HEK293 (cell line): Measurements from ENCODE around the gene PDLIM7.
A peak's percentile ranks its signal among the peaks of the same experiment; 100 is the strongest.

Source experiments
- CTCF ChIA-PET: fragments of 350-600 bp; formaldehyde crosslinking; extraction: SDS; loops from one replicate; lab custom pipeline; 2021; ENCODE audit warnings: antibody characterized with exemption; lab: Yijun Ruan, JAX
- POLR2A ChIA-PET: fragments of 300-600 bp; formaldehyde crosslinking; extraction: SDS; loops from one replicate; lab custom pipeline; 2020; ENCODE audit warnings: antibody characterized with exemption, inconsistent platforms; lab: Yijun Ruan, JAX
- H3K27ac ChIP-seq: fragments of 200-500 bp; sonication (Bioruptor generic); 2 replicates; pipeline ENCODE4 v1.5.1; 2014; ENCODE audit warnings: low read depth, low read length, control low read depth, inconsistent platforms; ENCODE audit errors: extremely low read depth
- H3K36me3 ChIP-seq, 2 experiments: fragments of 200-500 bp in 1 of 2; sonication (Bioruptor generic) in 1 of 2; 1 replicate in 1 of 2; 2 replicates in 1 of 2; pipeline ENCODE4 v1.5.1; 2014 to 2017; ENCODE audit warnings: inconsistent platforms in 2 of 2, low read length in 2 of 2; ENCODE audit not compliant: control insufficient read depth in 2 of 2, insufficient read depth in 1 of 2
- H3K4me1 ChIP-seq: fragments of 200-500 bp; sonication (Bioruptor generic); 2 replicates; pipeline ENCODE4 v1.5.1; 2014; ENCODE audit warnings: mild to moderate bottlenecking, low read length, inconsistent platforms; ENCODE audit not compliant: control insufficient read depth, insufficient read depth
- H3K4me3 ChIP-seq: 2 replicates; pipeline ENCODE4 v1.5.1; 2011; ENCODE audit warnings: low read depth, mild to moderate bottlenecking, control low read depth, low read length, moderate library complexity
- H3K9me3 ChIP-seq: fragments of 200-500 bp; sonication (Bioruptor generic); 2 replicates; pipeline ENCODE4 v1.5.1; 2014; ENCODE audit warnings: low read depth, low read length, inconsistent platforms; ENCODE audit not compliant: control insufficient read depth, insufficient read depth
- EGR2 ChIP-seq: fragments of 450-650 bp; formaldehyde crosslinking; IDR thresholded peaks from 2 replicates; pipeline ENCODE4 v1.5.1; 2016; ENCODE audit warnings: low read depth, missing biosample characterization, missing genetic modification characterization
- GLIS2 ChIP-seq: fragments of 450-650 bp; formaldehyde crosslinking; IDR thresholded peaks from 2 replicates; pipeline ENCODE4 v1.5.1; 2016; ENCODE audit warnings: missing biosample characterization, missing genetic modification characterization
- KLF8 ChIP-seq: fragments of 450-650 bp; formaldehyde crosslinking; IDR thresholded peaks from 2 replicates; pipeline ENCODE4 v1.5.1; 2016; ENCODE audit warnings: missing biosample characterization, missing genetic modification characterization
- REPIN1 ChIP-seq: fragments of 450-650 bp; formaldehyde crosslinking; IDR thresholded peaks from 2 replicates; pipeline ENCODE4 v1.5.1; 2017; ENCODE audit warnings: missing biosample characterization, missing genetic modification characterization, low read depth
- ZFHX2 ChIP-seq: fragments of 450-650 bp; formaldehyde crosslinking; conservative IDR thresholded peaks from 2 replicates; pipeline ENCODE4 v1.5.1; 2016; ENCODE audit warnings: missing biosample characterization, missing genetic modification characterization
- ZIC2 ChIP-seq: fragments of 450-650 bp; formaldehyde crosslinking; IDR thresholded peaks from 2 replicates; pipeline ENCODE4 v1.5.1; 2016; ENCODE audit warnings: missing biosample characterization, missing genetic modification characterization
- ZNF114 ChIP-seq: fragments of 450-650 bp; formaldehyde crosslinking; IDR thresholded peaks from 2 replicates; pipeline ENCODE4 v1.5.0; 2017; ENCODE audit warnings: missing biosample characterization, missing genetic modification characterization
- ZNF121 ChIP-seq: fragments of 450-650 bp; formaldehyde crosslinking; IDR thresholded peaks from 2 replicates; pipeline ENCODE4 v1.5.1; 2016; ENCODE audit warnings: missing biosample characterization, missing genetic modification characterization
- ZNF132 ChIP-seq: fragments of 450-650 bp; formaldehyde crosslinking; IDR thresholded peaks from 2 replicates; pipeline ENCODE4 v1.5.1; 2017; ENCODE audit warnings: missing biosample characterization, missing genetic modification characterization, borderline replicate concordance
- ZNF133 ChIP-seq: fragments of 450-650 bp; formaldehyde crosslinking; IDR thresholded peaks from 2 replicates; pipeline ENCODE4 v1.5.1; 2016; ENCODE audit warnings: missing biosample characterization, missing genetic modification characterization
- ZNF138 ChIP-seq: fragments of 450-650 bp; formaldehyde crosslinking; IDR thresholded peaks from 2 replicates; pipeline ENCODE4 v1.5.1; 2016; ENCODE audit warnings: missing biosample characterization, missing genetic modification characterization, borderline replicate concordance
- ZNF146 ChIP-seq: fragments of 450-650 bp; formaldehyde crosslinking; IDR thresholded peaks from 2 replicates; pipeline ENCODE4 v1.5.1; 2016; ENCODE audit warnings: missing biosample characterization, missing genetic modification characterization
- ZNF16 ChIP-seq: fragments of 450-650 bp; formaldehyde crosslinking; IDR thresholded peaks from 2 replicates; pipeline ENCODE4 v1.5.1; 2016; ENCODE audit warnings: low read depth, missing biosample characterization, missing genetic modification characterization
- ZNF184 ChIP-seq: fragments of 450-650 bp; IDR thresholded peaks from 2 replicates; pipeline ENCODE4 v1.5.1; 2018; ENCODE audit warnings: missing biosample characterization, mild to moderate bottlenecking, missing genetic modification characterization
- ZNF223 ChIP-seq: fragments of 450-650 bp; formaldehyde crosslinking; IDR thresholded peaks from 2 replicates; pipeline ENCODE4 v1.5.1; 2016; ENCODE audit warnings: missing biosample characterization, missing genetic modification characterization
- ZNF324 ChIP-seq: fragments of 450-650 bp; formaldehyde crosslinking; IDR thresholded peaks from 2 replicates; pipeline ENCODE4 v1.5.1; 2016; ENCODE audit warnings: missing biosample characterization, missing genetic modification characterization
- ZNF335 ChIP-seq: fragments of 450-650 bp; formaldehyde crosslinking; conservative IDR thresholded peaks from 2 replicates; pipeline ENCODE4 v1.5.1; 2016; ENCODE audit warnings: missing biosample characterization, missing genetic modification characterization
- ZNF366 ChIP-seq: fragments of 450-650 bp; formaldehyde crosslinking; conservative IDR thresholded peaks from 2 replicates; pipeline ENCODE4 v1.5.1; 2016; ENCODE audit warnings: missing biosample characterization, missing genetic modification characterization
- ZNF518A ChIP-seq: fragments of 450-650 bp; formaldehyde crosslinking; conservative IDR thresholded peaks from 2 replicates; pipeline ENCODE4 v1.5.1; 2016; ENCODE audit warnings: low read depth, missing biosample characterization, missing genetic modification characterization
- ZNF561 ChIP-seq: fragments of 450-650 bp; IDR thresholded peaks from 2 replicates; pipeline ENCODE4 v1.5.1; 2018; ENCODE audit warnings: missing biosample characterization, missing genetic modification characterization, borderline replicate concordance
- ZNF571 ChIP-seq: fragments of 450-650 bp; formaldehyde crosslinking; IDR thresholded peaks from 2 replicates; pipeline ENCODE4 v1.5.0; 2017; ENCODE audit warnings: missing biosample characterization, missing genetic modification characterization
- ZNF596 ChIP-seq: fragments of 450-650 bp; IDR thresholded peaks from 2 replicates; pipeline ENCODE4 v1.5.0; 2018; ENCODE audit warnings: missing biosample characterization, mild to moderate bottlenecking, missing genetic modification characterization, moderate library complexity
- ZNF610 ChIP-seq: fragments of 450-650 bp; formaldehyde crosslinking; IDR thresholded peaks from 2 replicates; pipeline ENCODE4 v1.5.1; 2016; ENCODE audit warnings: missing biosample characterization, missing genetic modification characterization, borderline replicate concordance
- ZNF677 ChIP-seq: fragments of 450-650 bp; IDR thresholded peaks from 2 replicates; pipeline ENCODE4 v1.5.0; 2018; ENCODE audit warnings: missing biosample characterization, mild to moderate bottlenecking, missing genetic modification characterization, moderate library complexity
- ZSCAN16 ChIP-seq: fragments of 450-650 bp; formaldehyde crosslinking; IDR thresholded peaks from 2 replicates; pipeline ENCODE4 v1.5.1; 2016; ENCODE audit warnings: missing biosample characterization, missing genetic modification characterization
- TF ChIP-seq, protein P1 (sequence below): fragments of 450-650 bp; formaldehyde crosslinking; IDR thresholded peaks from 2 replicates; pipeline ENCODE4 v1.5.1; 2016; ENCODE audit warnings: missing biosample characterization, missing genetic modification characterization
- TF ChIP-seq, protein P2 (sequence below): fragments of 450-650 bp; formaldehyde crosslinking; optimal IDR thresholded peaks from 2 replicates; pipeline ENCODE3; 2016; ENCODE audit warnings: missing biosample characterization, mild to moderate bottlenecking, missing genetic modification characterization

PDLIM7 gene

GRCh38 chr5:177466861-177467260, 30.5 kb downstream of the PDLIM7 start (continued):
- no peak for TF ChIP-seq ZNF518A
- no peak for TF ChIP-seq ZNF114 (tag by site-specific recombination)
- TF ChIP-seq ZNF677, result no peak
- TF ChIP-seq, all 188 proteins: peak for 0

GRCh38 chr5:177465044-177465443, 32.4 kb downstream of the PDLIM7 start:
- no peaks in the 10 kb centered on the region for H3K4me1 ChIP-seq
- CTCF ChIA-PET, result interaction anchor here (0.7 to 1.6 kb wide), 3 partner anchors 8 to 39 kb away, joined by 4 read pairs; no protein-coding TSS in a partner anchor
- H3K27ac ChIP-seq, result no peak overlapping the region
- POLR2A ChIA-PET, result interaction anchor here (1.0 to 2.2 kb wide), 2 partner anchors 10 to 11 kb away, joined by 3 to 8 read pairs; no protein-coding TSS in a partner anchor
- no peaks in the 10 kb centered on the region for H3K9me3 ChIP-seq
- H3K4me3 ChIP-seq, result no peak overlapping the region
- TF ChIP-seq ZNF146 (tag by site-specific recombination) (peak; percentile 65), ZNF184 (tag by site-specific recombination) (0 out of 2 replicates have a peak, but pooled peaks have one; percentile 12), ZNF335 (tag by site-specific recombination) (no peak)
- peaks cover 19 to 73% of the 10 kb centered on the region in 2 experiments; a peak in 2 of 3 replicates for H3K36me3 ChIP-seq

- ChIA-PET CTCF (interaction anchor here (0.6 kb wide), 1 partner anchor 114 kb away, joined by 3 read pairs; no protein-coding TSS in a partner anchor), POLR2A (interaction anchor here (1.6 kb wide), 1 partner anchor 10 kb away, joined by 8 read pairs; no protein-coding TSS in a partner anchor)
- Histone ChIP-seq H3K4me1 (no peaks in the 10 kb centered on the region), H3K36me3 (peaks cover 19 to 76% of the 10 kb centered on the region in 2 experiments; a peak in 2 of 3 replicates), H3K4me3 (no peak overlapping the region), H3K27ac (no peak overlapping the region), H3K9me3 (no peaks in the 10 kb centered on the region)
- TF ChIP-seq ZNF571 (tag by site-specific recombination) (no peak), ZIC2 (tag by site-specific recombination) (peak; percentile 14; the same call in 1 of the 2 replicates), ZNF121 (tag by site-specific recombination) (no peak), ZNF16 (no peak), ZNF610 (no peak), ZSCAN16 (tag by site-specific recombination) (no peak), GLIS2 (tag by site-specific recombination) (no peak), KLF8 (tag by site-specific recombination) (no peak), ZNF133 (tag by site-specific recombination) (no peak), REPIN1 (tag by site-specific recombination) (no peak), ZNF223 (tag by site-specific recombination) (no peak), ZNF561 (tag by site-specific recombination) (no peak), ZNF324 (tag by site-specific recombination) (no peak), ZFHX2 (tag by site-specific recombination) (peak; percentile 51; the same call in 1 of the 2 replicates), ZNF132 (tag by site-specific recombination) (no peak), ZNF138 (tag by site-specific recombination) (no peak), ZNF596 (tag by site-specific recombination) (no peak), ZNF366 (no peak), EGR2 (tag by site-specific recombination) (peak; percentile 67)
- TF ChIP-seq, protein P1, sequence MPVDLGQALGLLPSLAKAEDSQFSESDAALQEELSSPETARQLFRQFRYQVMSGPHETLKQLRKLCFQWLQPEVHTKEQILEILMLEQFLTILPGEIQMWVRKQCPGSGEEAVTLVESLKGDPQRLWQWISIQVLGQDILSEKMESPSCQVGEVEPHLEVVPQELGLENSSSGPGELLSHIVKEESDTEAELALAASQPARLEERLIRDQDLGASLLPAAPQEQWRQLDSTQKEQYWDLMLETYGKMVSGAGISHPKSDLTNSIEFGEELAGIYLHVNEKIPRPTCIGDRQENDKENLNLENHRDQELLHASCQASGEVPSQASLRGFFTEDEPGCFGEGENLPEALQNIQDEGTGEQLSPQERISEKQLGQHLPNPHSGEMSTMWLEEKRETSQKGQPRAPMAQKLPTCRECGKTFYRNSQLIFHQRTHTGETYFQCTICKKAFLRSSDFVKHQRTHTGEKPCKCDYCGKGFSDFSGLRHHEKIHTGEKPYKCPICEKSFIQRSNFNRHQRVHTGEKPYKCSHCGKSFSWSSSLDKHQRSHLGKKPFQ (tag by site-specific recombination), result no peak
- TF ChIP-seq, protein P2, sequence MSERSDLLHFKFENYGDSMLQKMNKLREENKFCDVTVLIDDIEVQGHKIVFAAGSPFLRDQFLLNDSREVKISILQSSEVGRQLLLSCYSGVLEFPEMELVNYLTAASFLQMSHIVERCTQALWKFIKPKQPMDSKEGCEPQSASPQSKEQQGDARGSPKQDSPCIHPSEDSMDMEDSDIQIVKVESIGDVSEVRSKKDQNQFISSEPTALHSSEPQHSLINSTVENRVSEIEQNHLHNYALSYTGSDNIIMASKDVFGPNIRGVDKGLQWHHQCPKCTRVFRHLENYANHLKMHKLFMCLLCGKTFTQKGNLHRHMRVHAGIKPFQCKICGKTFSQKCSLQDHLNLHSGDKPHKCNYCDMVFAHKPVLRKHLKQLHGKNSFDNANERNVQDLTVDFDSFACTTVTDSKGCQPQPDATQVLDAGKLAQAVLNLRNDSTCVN (tag by site-specific recombination), result no peak
Observed at GRCh38 chr5:177462021-177462670, 35.3 kb downstream of the PDLIM7 start.
